Ramos (cell line): ENCODE measurements around the gene CDC14A.

ENCODE experiments used
- in situ Hi-C: fragments of 300-500 bp; cut with MboI; formaldehyde crosslinking; loops from one replicate; pipeline ENCODE4 v1.14.3; 2022; ENCODE audit warnings: low sequenced_read_pairs; ENCODE audit not compliant: unreplicated experiment

Gene CDC14A

GRCh38 chr1:100476735-100477290, 124.5 kb downstream of the CDC14A start:
- in situ Hi-C loops, result no loop called here

GRCh38 chr1:100478816-100479215, 126.5 kb downstream of the CDC14A start:
- in situ Hi-C loops, result no loop called here

GRCh38 chr1:100479620-100480338, 127.5 kb downstream of the CDC14A start:
- in situ Hi-C loops, result no loop called here

GRCh38 chr1:100481303-100481702, 129.0 kb downstream of the CDC14A start:
- in situ Hi-C loops, result no loop called here

GRCh38 chr1:100482167-100482566, 129.9 kb downstream of the CDC14A start:
- in situ Hi-C loops, result no loop called here

- in situ Hi-C loops, result no loop called here
Measured at GRCh38 chr1:100482748-100483147, 130.4 kb downstream of the CDC14A start.

- in situ Hi-C loops, result no loop called here
Measured at GRCh38 chr1:100483230-100483629, 130.9 kb downstream of the CDC14A start.

- in situ Hi-C loops, result no loop called here
Measured at GRCh38 chr1:100485855-100486258, 133.6 kb downstream of the CDC14A start.

GRCh38 chr1:100494393-100495084, 142.2 kb downstream of the CDC14A start:
- in situ Hi-C loops, result no loop called here

GRCh38 chr1:100496896-100497295, 144.6 kb downstream of the CDC14A start:
- in situ Hi-C loops, result no loop called here

GRCh38 chr1:100497796-100498195, 145.5 kb downstream of the CDC14A start:
- in situ Hi-C loops, result no loop called here

GRCh38 chr1:100499194-100499811, 147.0 kb downstream of the CDC14A start:
- in situ Hi-C loops, result no loop called here

GRCh38 chr1:100502052-100502792, 149.9 kb downstream of the CDC14A start:
- in situ Hi-C loops, result no loop called here

GRCh38 chr1:100506217-100506616, 153.9 kb downstream of the CDC14A start:
- in situ Hi-C loops, result no loop called here

GRCh38 chr1:100510451-100510850, 158.1 kb downstream of the CDC14A start:
- in situ Hi-C loops, result no loop called here

- in situ Hi-C loops, result no loop called here
Measured at GRCh38 chr1:100511058-100511457, 158.8 kb downstream of the CDC14A start.

GRCh38 chr1:100511773-100512172, 159.5 kb downstream of the CDC14A start:
- in situ Hi-C loops, result no loop called here

GRCh38 chr1:100512803-100513352, 160.6 kb downstream of the CDC14A start:
- in situ Hi-C loops, result no loop called here

GRCh38 chr1:100516857-100517256, 164.6 kb downstream of the CDC14A start:
- in situ Hi-C loops, result no loop called here

GRCh38 chr1:100517515-100517914, 165.2 kb downstream of the CDC14A start:
- in situ Hi-C loops, result no loop called here
